Adipocyte (in vitro differentiated cells): ENCODE measurements around the gene L3MBTL4.

ENCODE experiments used
- DNase-seq: peaks from one replicate; pipeline ENCODE4 v3.0.0-alpha.2; 2015; ENCODE audit warnings: low read depth
- H3K27me3 ChIP-seq: replicated peaks from 2 replicates; pipeline ENCODE4 v1.7.0; 2013; ENCODE audit warnings: mild to moderate bottlenecking, low read length, moderate library complexity; ENCODE audit not compliant: control insufficient read depth, insufficient read depth
- H3K36me3 ChIP-seq: 2 replicates; pipeline ENCODE4 v1.7.0; 2013; ENCODE audit warnings: low read length, mild to moderate bottlenecking, moderate library complexity; ENCODE audit not compliant: control insufficient read depth, insufficient read depth, severe bottlenecking
- H3K4me1 ChIP-seq: 2 replicates; pipeline ENCODE4 v1.7.0; 2013; ENCODE audit warnings: mild to moderate bottlenecking, low read length, moderate library complexity; ENCODE audit not compliant: control insufficient read depth, insufficient read depth
- H3K4me3 ChIP-seq: 2 replicates; pipeline ENCODE4 v1.7.0; 2013; ENCODE audit warnings: mild to moderate bottlenecking, low read length, moderate library complexity
- H3K9ac ChIP-seq: 2 replicates; pipeline ENCODE4 v1.7.0; 2013; ENCODE audit warnings: mild to moderate bottlenecking, low read length, moderate library complexity
- H3K9me3 ChIP-seq: 2 replicates; pipeline ENCODE4 v1.7.0; 2013; ENCODE audit warnings: mild to moderate bottlenecking, low read length, moderate library complexity; ENCODE audit not compliant: control insufficient read depth

L3MBTL4 gene

DNA sequence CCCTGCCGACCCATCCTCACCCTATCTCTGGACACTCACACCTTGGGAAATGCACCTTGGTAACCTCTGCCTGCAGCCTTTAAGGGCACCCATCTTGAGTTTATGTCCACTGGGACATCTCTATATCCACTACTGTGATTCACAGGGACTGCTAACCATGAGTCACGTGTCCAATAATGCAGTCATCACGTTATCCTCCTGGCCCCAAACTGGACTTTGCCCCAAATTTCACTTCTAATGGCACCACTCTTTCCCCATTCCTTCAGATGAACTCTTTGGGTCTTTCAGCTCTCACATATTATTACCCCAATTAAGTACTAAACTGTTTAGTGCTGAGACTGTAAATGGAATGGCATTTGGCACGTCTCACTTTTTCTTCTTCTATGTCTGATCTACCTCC lies 448.2 kb downstream of the L3MBTL4 start:
- Histone ChIP-seq H3K9me3 (no peaks in the 10 kb centered on the region), H3K9ac (no peak overlapping the region), H3K4me3 (no peak overlapping the region), H3K27me3 (peaks cover 3% of the 10 kb centered on the region), H3K36me3 (no peaks in the 10 kb centered on the region), H3K4me1 (peaks cover 11% of the 10 kb centered on the region)
- no peak for DNase-seq

DNA sequence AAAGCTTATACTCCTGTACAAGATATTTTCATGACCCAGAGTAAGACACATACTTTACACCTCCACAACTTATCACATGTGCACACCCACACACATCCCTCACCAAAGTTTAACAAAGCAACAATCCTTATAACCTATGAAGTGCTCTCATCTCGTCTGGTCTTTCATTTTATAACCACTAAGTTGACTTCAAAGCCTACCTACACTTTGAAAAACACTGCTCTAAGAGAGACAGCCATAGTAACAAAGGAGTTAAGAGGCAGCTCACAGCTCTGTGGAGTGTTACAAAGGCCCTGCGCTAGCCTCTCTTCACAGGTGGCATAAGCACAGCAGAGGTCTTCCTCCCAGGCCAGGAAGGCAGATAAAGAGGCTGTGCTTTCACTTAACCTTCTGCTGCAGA lies 449.7 kb downstream of the L3MBTL4 start:
- DNase-seq, result no peak
- Histone ChIP-seq H3K9me3 (no peaks in the 10 kb centered on the region), H3K4me3 (no peak overlapping the region), H3K9ac (no peak overlapping the region), H3K27me3 (peaks cover 3% of the 10 kb centered on the region), H3K4me1 (peaks cover 11% of the 10 kb centered on the region), H3K36me3 (no peaks in the 10 kb centered on the region)

DNA sequence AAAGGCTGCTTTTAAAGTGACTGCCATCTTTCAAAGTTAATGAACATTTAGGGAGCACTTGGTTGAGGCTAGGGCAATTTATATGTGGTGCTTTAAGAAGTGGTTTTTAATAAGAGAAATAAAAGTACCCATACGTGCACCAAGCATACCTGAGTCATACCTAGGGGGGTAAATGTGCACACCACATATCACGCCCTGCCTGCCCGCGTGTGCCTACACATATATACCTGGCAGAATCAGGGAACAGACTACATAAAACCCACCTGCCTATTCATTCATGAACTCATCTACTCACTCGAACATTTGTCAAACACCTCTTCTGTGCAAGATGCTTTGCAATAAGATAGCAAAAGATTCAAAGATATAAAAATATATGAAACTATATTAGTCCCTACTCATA lies 450.1 kb downstream of the L3MBTL4 start:
- DNase-seq, result no peak
- Histone ChIP-seq H3K9ac (no peak overlapping the region), H3K4me3 (no peak overlapping the region), H3K27me3 (peaks cover 3% of the 10 kb centered on the region), H3K9me3 (no peaks in the 10 kb centered on the region), H3K36me3 (no peaks in the 10 kb centered on the region), H3K4me1 (peaks cover 11% of the 10 kb centered on the region)

DNA sequence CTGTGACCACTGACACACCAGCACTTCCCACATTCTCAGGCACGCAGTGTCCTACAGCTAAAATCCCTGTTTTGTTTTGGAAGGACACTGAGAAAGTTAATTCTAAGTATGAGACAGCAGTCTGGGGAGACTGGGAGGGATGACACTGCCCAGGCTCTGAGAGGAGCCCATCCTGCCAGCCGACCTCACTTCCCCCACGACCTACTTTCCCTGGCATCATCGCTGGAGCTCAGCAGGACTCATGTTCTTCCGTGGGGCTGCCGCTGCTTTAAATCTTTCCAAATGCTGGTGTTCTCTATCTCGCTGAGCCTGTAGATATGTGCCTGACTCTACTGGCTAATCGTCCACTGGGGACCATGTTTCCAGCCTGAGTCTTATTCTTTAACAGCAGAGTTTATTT lies 450.6 kb downstream of the L3MBTL4 start:
- Histone ChIP-seq H3K4me3 (no peak overlapping the region), H3K9ac (no peak overlapping the region), H3K4me1 (peaks cover 11% of the 10 kb centered on the region), H3K27me3 (peaks cover 3% of the 10 kb centered on the region), H3K9me3 (no peaks in the 10 kb centered on the region), H3K36me3 (no peaks in the 10 kb centered on the region)
- DNase-seq, result no peak

DNA sequence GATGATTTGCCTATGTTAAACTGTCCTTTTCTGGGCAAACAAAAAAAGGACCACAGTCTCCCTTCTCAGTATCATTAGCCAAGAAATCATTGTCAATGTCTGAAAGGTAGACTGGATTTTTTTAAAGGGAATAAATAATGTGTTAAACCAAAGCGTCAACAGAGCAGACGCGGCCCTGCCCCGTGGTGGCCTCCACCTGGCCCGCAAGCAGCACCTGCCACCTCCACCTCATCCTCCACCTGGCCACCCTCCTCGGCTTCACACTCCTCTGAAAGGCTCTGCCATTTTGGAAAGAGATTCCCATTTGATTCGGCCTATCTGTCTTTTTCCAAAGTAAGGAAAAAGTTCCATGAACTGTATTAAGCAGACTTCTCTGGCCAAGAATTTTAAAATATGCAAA lies 451.4 kb downstream of the L3MBTL4 start:
- DNase-seq, result no peak
- peaks cover 11% of the 10 kb centered on the region for H3K4me1 ChIP-seq
- no peak overlapping the region for H3K9ac ChIP-seq
- no peak overlapping the region for H3K4me3 ChIP-seq
- no peaks in the 10 kb centered on the region for H3K9me3 ChIP-seq
- no peaks in the 10 kb centered on the region for H3K36me3 ChIP-seq
- H3K27me3 ChIP-seq, result peaks cover 3% of the 10 kb centered on the region

DNA sequence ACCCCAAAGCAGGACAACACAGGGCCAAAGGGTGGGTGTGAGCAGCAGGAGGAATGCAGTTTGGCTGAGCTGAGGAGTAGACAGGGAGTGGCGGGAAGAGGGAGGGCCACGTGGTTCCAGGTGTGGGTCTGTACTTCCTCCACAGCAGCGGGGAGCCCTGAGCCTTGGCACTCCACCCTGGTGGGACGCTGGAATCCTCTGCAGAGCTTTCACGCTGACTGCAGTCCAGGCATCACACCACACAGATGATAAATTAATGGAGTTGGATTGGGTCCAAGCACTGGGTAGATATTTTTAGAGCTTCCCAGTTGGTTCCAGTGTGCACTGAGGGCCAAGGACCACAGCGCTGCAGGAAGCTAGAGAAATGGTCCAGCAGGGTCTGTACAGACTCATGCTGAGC lies 452.3 kb downstream of the L3MBTL4 start:
- Histone ChIP-seq H3K36me3 (no peaks in the 10 kb centered on the region), H3K9ac (no peak overlapping the region), H3K4me1 (peaks cover 11% of the 10 kb centered on the region), H3K4me3 (no peak overlapping the region), H3K27me3 (peaks cover 3% of the 10 kb centered on the region), H3K9me3 (no peaks in the 10 kb centered on the region)
- no peak for DNase-seq

DNA sequence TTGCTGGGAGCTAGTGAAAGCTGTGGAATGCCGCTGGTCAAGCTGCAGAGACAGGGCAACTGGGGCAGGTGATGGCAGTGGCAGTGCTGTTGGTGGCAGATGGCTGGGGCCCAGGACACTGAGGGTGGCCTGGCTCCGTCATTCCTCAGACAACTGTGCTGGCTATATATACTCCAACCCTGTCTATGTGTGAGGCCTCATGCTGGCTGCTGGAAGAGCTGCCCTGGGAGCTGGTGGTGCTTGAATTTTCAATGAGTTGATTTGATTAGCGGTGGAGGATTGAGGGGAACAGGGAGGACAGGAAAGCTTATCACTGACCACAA lies 452.9 kb downstream of the L3MBTL4 start:
- Histone ChIP-seq H3K4me1 (peaks cover 11% of the 10 kb centered on the region), H3K27me3 (peaks cover 3% of the 10 kb centered on the region), H3K4me3 (no peak overlapping the region), H3K9me3 (no peaks in the 10 kb centered on the region), H3K9ac (no peak overlapping the region), H3K36me3 (no peaks in the 10 kb centered on the region)
- DNase-seq, result no peak

DNA sequence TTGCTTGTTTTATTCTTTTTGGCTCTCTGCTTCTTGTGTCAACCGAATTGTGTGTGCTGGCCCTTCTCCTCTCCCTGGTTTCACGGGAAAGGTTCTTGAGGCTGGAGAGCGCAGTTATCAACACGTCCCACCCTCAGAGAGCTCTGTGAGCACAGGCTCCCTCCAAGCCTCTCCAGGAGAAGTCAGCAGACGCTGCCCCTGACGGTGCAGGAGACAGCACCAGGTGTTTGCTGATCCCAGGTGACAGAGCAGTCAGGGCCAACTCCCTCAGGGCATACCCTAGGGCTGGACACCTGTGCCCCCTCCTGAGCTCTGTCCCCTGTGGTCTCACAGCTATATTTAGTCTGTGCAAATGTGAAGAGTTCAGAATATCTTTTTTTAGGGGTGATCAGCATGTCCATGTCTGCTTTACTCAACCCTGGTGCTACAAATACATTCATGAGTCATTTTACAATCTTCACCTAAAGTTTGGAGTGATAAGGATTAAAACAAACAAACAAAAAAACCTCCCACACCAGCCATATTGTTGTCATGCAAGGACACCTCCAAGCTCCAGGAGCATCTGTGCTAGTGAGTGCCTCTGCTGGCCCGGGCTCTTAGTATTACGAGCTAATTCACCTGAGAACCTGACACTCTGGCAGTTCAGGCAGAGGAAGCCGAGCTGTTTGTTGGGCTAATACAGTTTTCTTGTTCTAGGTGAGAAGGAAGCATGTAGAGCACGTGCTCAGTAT lies 453.4 kb downstream of the L3MBTL4 start:
- Histone ChIP-seq H3K4me1 (peaks cover 11% of the 10 kb centered on the region), H3K36me3 (no peaks in the 10 kb centered on the region), H3K4me3 (no peak overlapping the region), H3K9me3 (no peaks in the 10 kb centered on the region), H3K9ac (no peak overlapping the region), H3K27me3 (peaks cover 3% of the 10 kb centered on the region)
- DNase-seq, result no peak

DNA sequence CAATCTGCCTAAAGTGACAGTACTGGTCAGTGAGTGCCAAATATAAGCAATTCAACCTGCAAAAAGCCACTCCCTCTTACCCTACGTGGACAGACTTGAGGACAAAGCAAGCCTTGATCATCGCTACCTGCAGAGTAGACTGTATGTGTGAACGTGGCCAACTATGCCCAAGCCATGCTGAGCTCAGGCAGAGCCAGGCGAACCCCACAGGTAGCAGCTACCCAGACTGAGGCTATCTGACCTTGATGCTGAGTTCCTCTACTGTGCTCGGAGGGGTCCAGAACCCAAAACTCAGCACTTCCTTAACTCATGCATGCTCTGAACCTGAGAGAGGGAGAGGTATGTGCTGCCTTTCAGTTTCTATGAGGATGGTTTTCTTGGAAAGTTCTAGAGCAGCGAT lies 455.9 kb downstream of the L3MBTL4 start:
- no peak for DNase-seq

DNA sequence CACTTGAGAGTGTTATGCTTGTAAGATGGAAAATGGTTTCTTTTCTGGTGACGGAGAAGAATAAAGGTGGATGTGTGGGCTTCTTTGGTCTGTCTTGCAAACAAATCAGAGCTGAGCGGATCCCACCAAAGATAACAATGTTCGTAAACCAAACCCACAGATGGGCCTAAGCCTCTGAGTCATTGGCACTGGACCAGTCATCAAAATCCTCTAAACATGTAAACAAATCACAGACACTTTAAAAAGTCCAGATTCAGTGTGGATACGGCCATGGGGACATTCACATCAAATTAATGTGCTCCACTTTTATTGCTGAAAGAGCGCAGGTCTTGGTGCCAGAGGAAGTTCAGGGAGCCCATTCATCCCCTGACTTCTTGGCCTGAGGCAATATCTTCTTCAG lies 458.9 kb downstream of the L3MBTL4 start:
- H3K36me3 ChIP-seq, result no peaks in the 10 kb centered on the region
- no peak overlapping the region for H3K9ac ChIP-seq
- DNase-seq, result no peak
- H3K4me1 ChIP-seq, result no peaks in the 10 kb centered on the region
- H3K4me3 ChIP-seq, result no peak overlapping the region
- no peaks in the 10 kb centered on the region for H3K27me3 ChIP-seq
- no peaks in the 10 kb centered on the region for H3K9me3 ChIP-seq

More for the DNA sequence above, 455.9 kb downstream of the L3MBTL4 start:
- Histone ChIP-seq H3K9me3 (no peaks in the 10 kb centered on the region), H3K4me3 (no peak overlapping the region), H3K27me3 (no peaks in the 10 kb centered on the region), H3K36me3 (no peaks in the 10 kb centered on the region), H3K4me1 (peaks cover 1% of the 10 kb centered on the region), H3K9ac (no peak overlapping the region)

DNA sequence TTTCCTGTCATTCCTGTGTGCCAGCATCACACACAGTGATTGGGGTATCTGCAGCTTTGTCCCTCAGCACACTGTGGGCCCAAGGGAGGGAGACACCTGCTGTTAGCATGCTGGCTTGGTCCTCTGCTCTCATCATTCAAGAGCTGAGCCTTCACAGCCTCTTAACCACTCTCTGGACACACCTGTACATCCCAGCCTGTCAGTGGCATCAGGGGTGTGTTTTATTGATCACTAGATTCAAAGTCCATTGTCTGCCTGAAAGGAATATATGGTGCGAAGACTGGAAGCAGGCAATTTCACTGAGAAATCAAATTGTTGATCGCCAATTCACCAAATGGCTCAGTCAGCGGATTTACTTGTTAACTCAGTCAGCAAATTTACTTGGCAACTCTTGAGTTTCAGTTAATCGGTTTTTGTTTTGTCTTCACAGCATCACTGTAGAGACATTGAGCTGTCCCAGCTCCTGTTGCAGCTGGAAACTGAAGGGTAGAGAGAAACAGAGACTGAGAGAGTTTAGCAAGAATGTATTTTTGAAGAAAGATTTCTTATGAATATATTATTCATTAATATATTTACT lies 463.1 kb downstream of the L3MBTL4 start:
- H3K4me1 ChIP-seq, result no peaks in the 10 kb centered on the region
- DNase-seq, result no peak
- H3K36me3 ChIP-seq, result no peaks in the 10 kb centered on the region
- H3K9ac ChIP-seq, result no peak overlapping the region
- no peaks in the 10 kb centered on the region for H3K27me3 ChIP-seq
- no peak overlapping the region for H3K4me3 ChIP-seq
- H3K9me3 ChIP-seq, result no peaks in the 10 kb centered on the region

DNA sequence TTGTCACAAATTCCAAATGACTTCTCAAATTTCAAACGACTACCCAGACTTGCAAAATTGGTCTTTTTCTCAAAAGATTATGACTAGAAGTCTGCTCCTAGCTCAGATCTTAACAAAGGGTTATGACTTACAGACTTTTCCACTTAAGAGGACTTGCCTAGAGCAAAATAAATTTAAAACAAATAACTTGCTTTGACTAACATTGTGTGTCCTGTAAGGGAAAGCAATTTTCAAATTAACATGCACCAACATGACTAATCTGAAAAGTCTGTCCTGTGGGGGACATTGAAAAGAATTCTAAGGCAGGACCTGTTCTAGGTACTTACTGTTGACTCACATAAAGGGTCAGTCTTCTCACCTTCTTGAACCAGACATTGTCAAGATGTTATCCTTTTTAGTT lies 465.9 kb downstream of the L3MBTL4 start:
- Histone ChIP-seq H3K9ac (no peak overlapping the region), H3K4me3 (no peak overlapping the region)

More for the DNA sequence above, 465.9 kb downstream of the L3MBTL4 start:
- Histone ChIP-seq H3K4me1 (no peaks in the 10 kb centered on the region), H3K27me3 (no peaks in the 10 kb centered on the region), H3K9me3 (no peaks in the 10 kb centered on the region), H3K36me3 (no peaks in the 10 kb centered on the region)
- DNase-seq, result peak; percentile 19
